Omental fat pad (tissue), 4 donors: Measurements from ENCODE around the gene UCN. TPM values are rescaled to one million over a fixed set of nuclear protein-coding genes. Genes with fewer than 3 reads are reported as not detected.

Experiments used
- ATAC-seq: fragments of 150-250 bp; one replicate; pipeline ENCODE4 v1.9.1; 2016; ENCODE audit warnings: mild to moderate bottlenecking, moderate library complexity; ENCODE audit not compliant: low FRiP score
- DNase-seq: peaks from one replicate; pipeline ENCODE4 v3.0.0-alpha.2; 2019; ENCODE audit warnings: low spot score
- CTCF ChIP-seq, 3 donors: fragments of 450-650 bp; IDR thresholded peaks; one replicate each; pipeline ENCODE4 v1.5.1; 2016 to 2017; ENCODE audit warnings: antibody characterized with exemption in 3 of 3, mild to moderate bottlenecking in 3 of 3, moderate library complexity in 2 of 3
- total RNA-seq, 4 donors: library from RNA; depleted of rRNA; stranded (reverse); fragments of >200 nt; gene quantifications; one replicate each; pipeline ENCODE4 v1.1.0, GENCODE V29; 2016

UCN gene
- total RNA-seq, 4 donors from 2014 or later = 1.4 to 4.9 (median 2.3) TPM

- no peak for TF ChIP-seq CTCF (IDR thresholded peaks at IDR 0.05)
- DNase-seq = no peak
Measured at GRCh38 chr2:27285481-27285880, 22.8 kb downstream of the UCN start.

GRCh38 chr2:27284996-27285395, 23.2 kb downstream of the UCN start:
- no peak for DNase-seq
- TF ChIP-seq CTCF (IDR thresholded peaks at IDR 0.05) = no peak
- no peak for ATAC-seq

More at GRCh38 chr2:27285481-27285880, 22.8 kb downstream of the UCN start:
- ATAC-seq = no peak

- DNase-seq = no peak
- no peak for TF ChIP-seq CTCF (IDR thresholded peaks at IDR 0.05)
- ATAC-seq = no peak
Measured at GRCh38 chr2:27282892-27283291, 25.4 kb downstream of the UCN start.

GRCh38 chr2:27281855-27282559, 26.2 kb downstream of the UCN start, which contains the start of gene TRIM54:
Gene TRIM54 (plus strand): TSS chr2:27282429. CDS start chr2:27282732, 303 bp downstream.
- TF ChIP-seq CTCF (IDR thresholded peaks at IDR 0.05) = no peak
- DNase-seq = no peak
- ATAC-seq = no peak

GRCh38 chr2:27281442-27281841, 26.8 kb downstream of the UCN start:
- DNase-seq = no peak
- TF ChIP-seq CTCF (IDR thresholded peaks at IDR 0.05) = no peak
- no peak for ATAC-seq

- no peak for DNase-seq
- ATAC-seq = no peak
- no peak for TF ChIP-seq CTCF (IDR thresholded peaks at IDR 0.05)
Measured at GRCh38 chr2:27280826-27281225, 27.4 kb downstream of the UCN start.

- DNase-seq (no peak), ATAC-seq (no peak)
- TF ChIP-seq CTCF (IDR thresholded peaks at IDR 0.05) = no peak
Measured at GRCh38 chr2:27278010-27278409, 30.2 kb downstream of the UCN start.
